Hepatocyte (in vitro differentiated cells): ENCODE results near the gene GRIK4.

Source experiments
- CTCF ChIP-seq: fragments of 200-600 bp; sonication (generic); IDR thresholded peaks from 2 replicates; pipeline ENCODE4 v1.5.1; 2016; ENCODE audit warnings: antibody characterized with exemption, mild to moderate bottlenecking; ENCODE audit not compliant: poor library complexity
- EZH2 ChIP-seq: fragments of 200-600 bp; sonication (generic); IDR thresholded peaks from 2 replicates; pipeline ENCODE4 v1.6.1; 2016; ENCODE audit warnings: antibody characterized with exemption, mild to moderate bottlenecking, borderline replicate concordance
- EZH2phosphoT487 ChIP-seq: fragments of 200-600 bp; sonication (generic); IDR thresholded peaks from one replicate; pipeline ENCODE4 v1.6.1; 2018; ENCODE audit warnings: antibody characterized with exemption, mild to moderate bottlenecking, low read depth, moderate library complexity; ENCODE audit not compliant: unreplicated experiment, severe bottlenecking

- TF ChIP-seq CTCF, result no peak
- no peak for TF ChIP-seq EZH2
- TF ChIP-seq EZH2phosphoT487, result no peak
These were observed 403.1 kb downstream of the GRIK4 start for GRCh38 chr11:120914601-120915000.
